Left forelimb (tissue), 1 donor: Measurements from ENCODE around the gene ZNF764.
"Not testable (repeated sequence)": the region's sequence is repeated elsewhere in the genome, so short reads cannot be mapped to it uniquely, and the experiment has no call there.

Source experiments
- DNase-seq: peaks from one replicate; pipeline ENCODE4 v3.0.0-alpha.2; 2018; ENCODE audit warnings: low spot score

Gene ZNF764

DNA sequence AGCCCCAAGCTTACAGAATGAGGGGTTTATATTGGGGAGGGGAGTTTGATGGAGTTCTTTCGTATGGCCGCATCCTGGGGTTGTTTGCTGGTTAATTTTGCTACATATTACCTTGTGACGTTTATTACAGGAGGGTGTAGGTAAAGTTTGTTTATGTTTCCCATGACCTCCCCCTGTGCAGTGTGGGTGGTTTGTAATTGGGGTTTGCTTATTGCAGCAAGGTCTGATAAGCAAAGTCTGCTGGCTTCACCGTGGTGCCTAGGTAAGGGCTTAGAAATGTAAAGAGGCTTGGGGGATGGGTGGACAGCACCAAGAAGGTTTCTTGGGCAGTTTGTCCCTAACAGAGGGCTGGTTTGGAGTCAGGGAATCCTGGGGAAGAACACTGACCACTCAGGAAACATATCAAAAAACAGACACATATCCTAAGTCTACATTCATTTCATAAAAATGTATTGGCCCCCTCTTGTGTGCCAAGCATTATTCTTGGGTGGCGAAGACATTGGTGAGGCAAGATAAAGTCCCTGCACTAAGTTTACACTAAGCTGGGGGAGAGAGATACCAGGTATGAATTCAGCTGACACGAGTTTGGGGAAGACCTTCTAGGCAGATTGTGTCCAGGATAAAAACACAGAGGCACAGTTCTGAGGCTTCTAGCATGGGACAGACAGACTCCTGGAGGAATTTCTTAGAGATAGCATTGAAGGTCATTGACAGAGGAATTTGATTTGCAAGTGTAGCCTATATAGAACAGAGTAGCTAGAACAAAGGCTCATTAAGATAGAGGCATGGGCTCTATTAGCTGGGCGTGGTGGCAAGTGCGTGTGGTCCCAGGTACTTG is 9.5 kb downstream of the ZNF764 start:
- DNase-seq: no peak

- DNase-seq: no peak
Observed at GRCh38 chr16:30546115-30546514, 12.1 kb downstream of the ZNF764 start.

GRCh38 chr16:30543067-30543466 is 15.1 kb downstream of the ZNF764 start:
- DNase-seq: no peak

DNA sequence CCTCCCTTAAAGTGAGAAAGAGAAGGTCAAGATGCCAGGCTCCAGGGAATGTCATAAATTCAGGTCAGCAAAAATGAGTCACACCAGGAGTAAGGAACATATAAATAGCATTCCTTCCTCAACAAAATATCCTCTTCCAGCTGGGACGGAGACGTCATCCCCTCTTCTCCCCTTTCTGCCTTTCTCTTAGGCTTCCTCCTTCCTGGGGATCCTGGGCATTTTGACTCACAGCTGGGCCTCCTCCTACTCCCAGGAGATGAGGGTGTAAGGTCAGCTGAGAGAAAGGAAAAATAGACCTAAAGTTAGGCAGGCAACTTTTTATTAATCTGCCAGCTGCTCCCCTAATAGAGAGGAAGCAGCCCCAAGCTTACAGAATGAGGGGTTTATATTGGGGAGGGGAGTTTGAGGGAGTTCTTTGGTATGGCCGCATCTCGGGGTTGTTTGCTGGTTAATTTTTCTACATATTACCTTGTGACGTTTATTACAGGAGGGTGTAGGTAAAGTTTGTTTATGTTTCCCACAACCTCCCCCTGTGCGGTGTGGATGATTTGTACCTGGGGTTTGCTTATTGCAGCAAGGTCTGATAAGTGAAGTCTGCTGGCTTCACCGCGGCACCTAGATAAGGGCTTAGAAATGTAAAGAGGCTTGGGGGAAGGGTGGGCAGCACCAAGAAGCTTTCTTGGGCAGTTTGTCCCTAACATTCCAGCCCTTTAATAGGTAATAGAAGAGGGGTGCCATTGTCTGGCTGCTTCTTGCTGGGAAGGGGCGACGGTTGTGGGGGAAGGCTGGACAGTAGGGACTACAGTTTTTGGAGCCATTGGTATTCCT is 16.5 kb downstream of the ZNF764 start:
- DNase-seq: no peak

- not testable (repeated sequence) for DNase-seq
Observed at GRCh38 chr16:30540916-30541464, 17.2 kb downstream of the ZNF764 start.

GRCh38 chr16:30539986-30540526 is 18.1 kb downstream of the ZNF764 start:
- DNase-seq: not testable (repeated sequence)

DNA sequence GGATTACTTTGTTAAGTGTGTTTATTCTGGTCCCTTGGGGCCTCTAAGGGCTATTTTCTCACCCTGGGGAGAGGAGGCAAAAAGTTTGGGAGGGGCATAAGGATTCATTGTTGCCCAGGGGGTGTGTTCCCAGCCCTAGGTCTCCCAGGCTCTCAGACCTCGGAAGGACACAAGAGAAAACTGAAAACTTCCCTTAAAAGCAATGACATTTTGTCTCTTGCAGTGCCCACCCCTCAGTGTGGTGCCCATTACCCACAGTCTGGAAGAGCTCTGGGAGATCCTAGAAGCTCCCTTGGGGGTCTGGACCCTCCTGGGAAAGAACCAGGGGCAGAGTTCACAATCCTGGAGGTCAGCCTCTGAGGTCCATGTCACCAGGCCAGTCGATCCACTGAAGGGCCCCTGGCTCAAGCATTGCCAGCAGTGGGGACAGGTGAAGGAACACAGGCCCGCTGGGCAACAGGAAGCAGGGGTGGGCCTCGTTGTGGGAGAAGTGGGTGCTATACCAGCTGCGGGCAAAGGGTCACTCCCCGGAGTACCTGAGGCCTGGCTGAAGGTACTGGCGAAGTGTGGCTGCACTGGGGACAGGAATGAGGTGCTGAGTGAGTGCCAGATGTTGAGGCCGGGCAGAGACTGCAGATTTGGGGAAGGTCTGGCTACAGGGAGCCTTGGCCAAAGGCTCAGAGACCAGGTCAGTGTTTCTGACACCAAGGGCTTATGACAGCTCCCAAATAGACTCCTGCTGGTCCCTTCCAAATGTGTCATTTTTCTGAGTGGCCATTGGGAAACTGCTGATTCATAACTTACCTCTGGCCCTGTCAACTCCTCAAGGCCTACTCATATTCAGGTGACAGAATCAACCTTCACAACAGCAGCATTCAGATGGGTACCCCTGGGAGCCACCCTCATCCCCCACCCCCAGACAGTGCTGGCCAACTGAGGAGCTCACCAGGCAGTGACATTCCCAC is 18.9 kb downstream of the ZNF764 start:
- DNase-seq: no peak

DNA sequence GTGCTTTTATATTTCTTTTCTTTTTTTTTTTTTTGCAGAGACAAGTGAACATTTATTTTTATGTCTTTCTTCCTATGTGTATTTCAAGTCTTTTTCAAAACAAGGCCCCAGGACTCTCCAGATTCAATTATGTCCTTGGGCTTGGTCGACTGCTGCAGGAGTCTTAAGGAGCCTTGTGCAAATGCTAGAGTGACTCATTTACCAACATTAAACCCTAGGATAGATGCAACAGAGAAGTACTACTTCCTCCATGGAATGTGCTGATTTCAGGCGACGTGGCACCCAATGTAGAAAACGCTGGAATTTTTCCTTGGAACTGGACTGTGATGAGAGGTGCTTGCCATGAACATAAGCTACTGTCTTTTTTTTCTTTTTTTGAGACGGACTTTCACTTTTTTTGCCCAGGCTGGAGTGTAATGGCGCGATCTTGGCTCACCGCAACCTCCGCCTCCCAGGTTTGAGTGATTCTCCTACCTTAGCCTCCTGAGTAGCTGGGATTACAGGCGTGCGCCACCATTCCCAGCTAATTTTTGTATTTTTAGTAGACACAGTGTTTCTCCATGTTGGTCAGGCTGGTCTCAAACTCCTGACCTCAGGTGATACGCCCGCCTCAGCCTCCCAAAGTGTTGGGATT is 21.7 kb downstream of the ZNF764 start:
- DNase-seq: not testable (repeated sequence)

GRCh38 chr16:30535777-30536190 is 22.4 kb downstream of the ZNF764 start:
- peak; percentile 78 for DNase-seq

DNA sequence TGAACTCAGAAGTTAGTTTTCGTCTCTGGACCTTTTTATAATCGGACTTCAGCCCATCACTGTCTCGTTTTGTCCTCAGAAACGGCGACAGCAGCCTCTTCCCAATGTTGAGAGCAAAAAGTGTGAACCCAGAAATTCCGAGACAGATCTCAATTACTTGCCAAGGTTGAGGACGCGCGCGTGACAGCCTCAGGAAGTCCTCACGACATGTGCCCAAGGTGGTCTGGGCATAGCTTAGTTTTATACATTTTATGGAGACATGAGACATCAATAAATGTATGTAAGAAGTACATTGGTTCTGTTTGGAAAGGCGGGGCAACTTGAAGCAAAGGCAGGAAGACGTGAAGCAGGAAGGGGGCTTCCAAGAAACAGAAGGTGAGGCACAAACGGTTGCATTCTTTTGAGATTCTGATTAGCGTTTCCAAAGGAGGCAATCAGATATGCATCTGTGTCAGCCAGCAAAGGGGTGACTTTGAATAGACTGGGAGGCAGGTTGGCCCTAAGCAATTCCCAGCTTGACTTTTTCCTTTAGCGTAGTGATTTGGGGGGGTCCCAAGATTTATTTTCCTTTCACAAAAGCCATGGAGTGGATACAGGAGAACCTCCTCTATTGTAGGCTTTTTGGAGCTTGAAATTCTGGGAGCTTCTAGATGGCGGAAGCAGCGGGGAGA is 22.9 kb downstream of the ZNF764 start:
- no peak for DNase-seq

DNA sequence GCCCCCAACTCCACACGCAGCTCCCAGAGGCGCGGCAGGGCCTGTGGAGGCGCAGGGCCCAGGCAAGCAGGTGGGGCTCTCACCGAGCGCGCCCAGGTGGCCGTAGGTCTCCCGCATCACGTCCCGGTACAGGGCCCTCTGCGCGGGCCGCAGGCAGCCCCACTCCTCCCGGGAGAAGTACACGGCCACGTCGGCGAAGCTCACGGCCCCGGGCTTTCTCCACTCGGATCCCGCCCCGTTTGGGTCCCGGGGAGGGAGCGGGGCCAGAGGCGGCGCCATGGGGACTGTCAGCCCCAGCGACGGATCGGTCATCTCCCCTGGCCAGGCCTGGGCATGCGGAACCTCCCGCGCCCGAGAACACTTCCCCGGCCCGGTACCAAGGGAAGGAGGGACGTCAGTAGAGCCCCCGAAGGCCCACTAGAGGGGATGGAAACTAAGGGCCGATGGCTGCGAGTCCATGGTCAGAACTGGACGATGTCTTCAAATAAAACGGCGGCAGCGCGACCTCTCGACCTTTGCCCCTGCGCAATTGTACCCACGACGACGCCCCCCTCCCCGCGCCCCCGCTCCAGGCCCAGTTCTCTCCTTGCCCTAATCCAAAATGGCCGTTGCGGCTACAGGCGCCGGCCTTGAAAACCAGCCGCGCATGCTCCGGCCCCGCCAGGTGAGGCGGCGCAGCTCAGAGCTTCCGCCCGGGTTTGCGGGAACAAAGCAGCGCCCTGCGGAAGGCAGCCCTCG is 23.6 kb downstream of the ZNF764 start, which contains the start of gene ZNF747:
TSS of gene ZNF747 (minus strand) at position 491 of the 738 bp plus-strand sequence. CDS start at position 312, 179 bp downstream.
- peak; percentile 95 for DNase-seq

- DNase-seq: no peak
Observed at GRCh38 chr16:30533748-30534367, 24.3 kb downstream of the ZNF764 start.

GRCh38 chr16:30533146-30533522 is 25.0 kb downstream of the ZNF764 start:
- no peak for DNase-seq

- DNase-seq: no peak
Observed at GRCh38 chr16:30532285-30533145, 25.7 kb downstream of the ZNF764 start.

DNA sequence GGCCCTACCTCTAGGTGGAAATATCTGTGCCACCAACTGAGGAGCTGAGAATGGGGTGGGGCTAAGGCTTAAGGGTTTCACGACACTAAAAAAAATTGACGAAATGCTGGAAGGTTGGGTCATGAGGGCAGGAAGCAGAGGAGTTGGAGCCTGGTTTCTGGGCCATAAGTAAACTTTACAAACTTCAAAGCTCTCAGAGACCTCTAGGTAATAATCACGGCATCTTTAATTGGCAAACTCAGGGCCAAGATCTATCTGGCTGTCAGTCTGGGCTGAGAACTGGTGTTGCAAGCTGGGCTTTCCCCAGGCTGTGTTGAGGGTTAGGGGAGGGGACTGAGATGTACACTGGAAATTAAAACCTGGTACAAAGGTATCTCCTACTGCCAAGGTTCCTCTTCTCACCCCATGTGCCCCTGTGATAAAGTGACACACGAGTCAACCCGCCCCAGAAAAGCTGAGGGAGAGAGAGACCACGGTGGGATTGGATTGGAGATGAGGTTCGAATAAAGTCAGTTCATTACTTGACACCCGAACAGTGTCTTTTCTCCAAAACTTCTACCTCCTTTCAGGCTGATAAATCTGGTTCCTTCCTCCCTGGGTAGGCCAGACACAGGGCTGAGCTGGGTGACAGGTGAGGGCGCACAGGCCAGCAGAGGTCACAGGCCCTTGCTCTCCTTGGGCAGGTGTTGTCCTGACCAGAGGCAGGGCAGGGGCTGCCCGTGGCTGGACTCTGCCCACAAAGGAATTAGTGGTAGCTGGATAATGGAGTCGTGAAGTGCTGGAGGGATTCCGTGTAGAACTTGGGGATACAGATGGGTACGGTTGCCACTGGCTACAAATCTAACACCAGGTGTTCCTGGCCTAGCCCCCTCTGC is 27.8 kb downstream of the ZNF764 start:
- no peak for DNase-seq

DNA sequence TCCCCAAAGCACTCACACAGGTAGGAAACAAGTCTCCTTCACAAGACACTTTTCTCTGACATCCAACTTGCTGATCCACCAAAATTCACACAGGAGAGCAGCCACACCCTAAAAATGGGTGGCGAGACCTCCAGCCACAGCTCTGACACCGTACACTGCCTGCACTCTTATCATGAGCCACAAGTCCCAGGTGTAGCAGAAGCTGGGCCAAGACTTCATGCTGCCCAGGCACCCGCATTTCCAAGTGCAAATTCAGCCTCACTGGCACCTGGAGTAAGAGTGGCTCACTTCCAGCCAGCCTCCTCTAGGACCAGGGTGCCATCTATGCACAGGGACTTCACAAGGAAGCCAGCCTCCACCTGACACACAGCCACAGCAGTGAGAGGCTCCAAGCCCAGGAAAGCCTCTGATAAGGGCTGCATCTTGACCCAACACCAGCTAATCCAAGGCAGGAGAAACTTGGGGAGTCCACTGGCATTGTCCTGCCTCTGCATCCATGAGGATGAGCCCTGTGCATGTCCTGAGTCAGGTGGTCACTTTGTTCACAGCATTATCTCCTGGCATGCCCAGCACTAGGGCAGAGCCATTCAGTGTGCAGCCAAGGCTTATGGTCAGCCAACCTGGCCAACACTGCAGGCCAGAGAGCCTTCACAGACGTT is 29.2 kb downstream of the ZNF764 start:
- no peak for DNase-seq
